Activated T-cell treated with anti-CD3 and anti-CD28 coated beads for 48 hours (primary cell): ENCODE measurements around the gene PPFIA1.
"Not testable (repeated sequence)": the region's sequence is repeated elsewhere in the genome, so short reads cannot be mapped to it uniquely, and the experiment has no call there.

Experiments used
- DNase-seq: peaks from one replicate; pipeline ENCODE4 v3.0.0-alpha.2; 2020; ENCODE audit warnings: low read depth

Gene PPFIA1

DNA sequence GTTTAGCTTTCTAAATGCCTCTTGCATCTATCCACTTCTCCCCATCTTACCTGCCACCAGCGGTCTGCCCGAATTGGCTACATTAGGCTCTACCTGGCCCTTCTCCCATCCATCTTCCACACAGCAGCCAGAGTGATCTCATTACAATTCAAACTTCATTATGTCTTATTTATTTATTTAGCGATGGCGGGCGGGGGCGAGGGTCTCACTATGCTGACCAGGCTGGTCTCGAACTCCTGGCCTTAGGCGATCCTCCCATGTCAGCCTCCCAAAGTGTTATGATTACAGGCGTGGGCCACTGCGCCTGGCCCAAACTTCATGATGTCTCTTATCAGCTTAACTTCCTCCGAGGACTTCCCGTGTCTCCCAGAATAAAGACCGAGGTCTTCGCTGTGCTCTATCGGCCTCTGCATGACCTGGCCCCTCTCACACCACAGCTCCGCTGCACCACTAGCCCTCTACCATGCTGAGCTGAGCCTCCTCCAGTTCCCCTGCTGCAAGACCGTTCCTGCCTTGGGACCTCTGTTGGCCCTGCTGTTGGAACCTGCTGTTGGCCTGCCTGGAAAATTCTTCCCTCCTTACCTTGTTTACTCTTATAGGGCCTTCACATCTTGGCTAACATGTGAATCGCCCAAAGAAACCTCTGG is 127.0 kb downstream of the PPFIA1 start:
- peak; percentile 11 for DNase-seq

DNA sequence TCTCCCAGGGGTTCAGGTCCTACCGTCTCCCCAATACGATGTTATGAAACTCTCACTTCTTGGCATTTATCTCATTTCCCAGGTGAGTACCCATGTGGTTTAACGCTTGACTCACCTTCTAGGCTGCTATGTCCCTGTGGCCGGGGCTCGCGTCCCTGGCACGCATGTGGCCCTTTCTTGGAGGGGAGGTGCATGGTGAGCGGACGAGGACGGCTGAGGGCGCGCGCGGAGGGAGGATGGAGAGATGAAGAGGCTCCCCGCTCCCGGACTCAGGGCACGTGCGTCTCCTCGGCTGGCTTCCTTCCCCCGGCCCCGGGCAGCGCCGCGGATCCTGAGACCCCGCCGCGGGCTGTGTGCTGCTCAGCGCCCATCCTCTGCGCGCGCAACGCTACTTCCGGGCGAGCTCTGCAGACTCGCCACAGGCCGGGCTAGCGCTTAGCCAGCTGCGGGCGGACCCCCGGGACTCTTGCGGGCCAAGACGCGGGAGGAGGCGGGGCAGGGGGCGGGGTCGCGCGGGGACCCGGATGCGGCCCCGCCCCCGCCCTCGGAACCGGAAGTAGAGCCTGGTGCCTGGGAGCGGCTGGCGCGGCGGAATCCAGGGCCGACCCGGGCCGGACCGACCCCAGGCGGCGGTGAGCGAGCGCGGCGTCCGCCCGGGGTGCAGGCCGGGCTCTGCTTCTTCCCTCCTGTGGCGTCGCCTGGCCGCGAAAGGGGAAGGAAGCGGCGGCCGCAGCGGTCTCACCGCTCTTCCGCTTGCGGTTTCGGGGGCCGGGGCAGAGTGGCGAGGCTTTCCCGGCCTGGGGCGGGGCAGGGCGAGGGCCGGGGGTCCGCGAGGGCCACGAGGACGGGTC is 127.7 kb downstream of the PPFIA1 start, which contains the start of gene CTTN:
CTTN (plus strand) TSS at position 547 of the 851 bp plus-strand sequence. CDS start 8,769 bp downstream, outside the sequence.
- DNase-seq, result peak; percentile 75

DNA sequence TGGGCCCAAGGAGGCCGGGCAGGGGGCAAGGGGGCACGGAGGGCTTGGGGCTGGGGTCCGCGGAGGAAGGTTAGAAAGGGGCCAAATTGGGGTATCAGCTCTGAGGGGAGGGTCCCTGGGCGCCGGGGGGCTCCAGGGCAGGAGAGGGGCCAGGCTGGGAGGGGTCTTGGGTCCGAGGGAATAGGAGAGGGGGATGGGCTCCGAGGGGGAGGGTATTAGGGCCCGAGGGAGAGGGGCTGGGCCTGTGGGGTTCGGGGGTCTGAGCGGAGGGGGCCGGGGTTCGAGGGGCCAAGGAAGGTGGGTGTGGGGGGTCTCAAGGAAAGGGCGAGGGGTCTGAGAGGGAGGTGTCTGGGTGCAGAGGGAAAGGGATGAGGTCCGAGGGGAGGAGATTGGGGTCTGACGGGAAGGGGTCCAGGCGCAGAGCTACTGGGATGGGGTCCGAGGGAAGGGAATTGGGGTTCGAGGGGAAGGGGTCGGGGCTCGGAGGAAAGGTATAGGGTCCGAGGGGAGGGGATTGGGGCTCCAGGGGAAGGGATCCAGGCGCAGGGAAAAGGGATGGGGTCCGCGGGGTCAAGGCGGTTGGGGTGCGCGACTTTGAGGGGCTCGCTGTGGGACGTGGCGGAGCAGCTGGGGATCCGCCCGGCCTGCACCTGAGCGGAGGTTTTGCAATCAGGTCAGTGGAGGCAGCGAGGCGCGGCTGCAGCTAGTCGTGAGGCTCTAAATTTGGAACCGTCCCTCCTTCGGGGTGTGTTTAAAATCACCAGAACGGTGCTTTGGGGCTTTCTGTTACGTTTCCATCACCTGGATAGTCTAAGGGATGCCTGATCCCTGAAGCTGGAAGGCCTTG is 128.6 kb downstream of the PPFIA1 start:
- no peak for DNase-seq

DNA sequence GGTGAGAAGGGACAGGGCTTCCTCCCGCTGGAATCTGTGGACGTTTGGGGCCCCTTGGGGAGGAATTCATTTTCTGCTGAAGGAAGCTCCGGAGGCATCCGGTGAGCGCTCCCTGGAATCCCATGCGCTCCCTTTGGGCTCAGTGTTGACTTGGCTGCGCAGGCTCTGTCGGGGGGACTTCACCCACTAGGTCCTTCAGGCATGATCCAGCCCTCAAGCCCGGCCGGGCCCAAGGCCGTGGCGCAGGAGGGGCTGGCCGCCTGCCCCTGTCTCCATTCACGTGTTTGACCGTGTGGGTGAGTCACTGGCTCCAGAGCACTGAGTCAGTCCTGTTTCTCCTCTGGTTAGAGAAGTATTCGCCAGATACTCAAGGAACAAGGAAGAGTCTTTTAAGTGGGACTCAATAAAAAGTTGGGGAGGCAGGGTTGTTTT is 129.2 kb downstream of the PPFIA1 start:
- no peak for DNase-seq

DNA sequence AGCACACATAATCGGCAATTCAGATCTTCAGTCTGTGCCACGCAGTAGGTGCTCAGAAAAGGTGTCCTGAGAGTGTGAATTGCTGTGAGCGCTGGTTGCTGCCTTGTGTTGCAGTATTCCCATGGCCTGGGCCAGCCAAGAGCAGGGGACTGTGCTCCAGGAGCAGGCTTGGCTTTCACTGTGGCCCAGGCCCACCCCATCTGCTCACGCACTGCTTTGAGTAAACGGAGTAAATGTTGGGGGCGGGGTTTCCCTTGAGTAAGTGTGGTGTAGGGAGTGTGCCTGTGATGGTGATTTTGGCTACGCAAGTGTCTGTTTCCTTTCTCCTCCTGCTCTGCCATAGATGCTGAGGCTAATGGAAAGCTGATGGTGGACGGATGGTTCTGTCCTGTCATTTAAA is 130.2 kb downstream of the PPFIA1 start:
- no peak for DNase-seq

DNA sequence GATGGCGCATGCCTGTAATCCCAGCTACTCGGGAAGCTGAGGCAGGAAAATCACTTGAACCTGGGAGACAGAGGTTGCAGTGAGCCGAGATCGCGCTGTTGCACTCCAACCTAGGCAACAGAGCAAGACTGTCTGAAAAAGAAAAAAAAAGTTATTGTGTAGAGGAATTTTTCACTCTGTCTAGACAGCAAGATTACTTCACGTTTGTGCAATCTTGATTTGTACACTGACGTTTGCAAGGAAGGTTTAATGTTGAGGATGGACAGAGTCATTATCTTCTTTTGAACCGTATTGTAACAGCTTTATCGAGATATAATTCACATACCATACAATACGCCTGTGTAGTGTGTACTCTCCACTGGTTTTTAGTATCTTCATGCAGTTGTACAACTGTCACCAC is 131.5 kb downstream of the PPFIA1 start:
- no peak for DNase-seq

DNA sequence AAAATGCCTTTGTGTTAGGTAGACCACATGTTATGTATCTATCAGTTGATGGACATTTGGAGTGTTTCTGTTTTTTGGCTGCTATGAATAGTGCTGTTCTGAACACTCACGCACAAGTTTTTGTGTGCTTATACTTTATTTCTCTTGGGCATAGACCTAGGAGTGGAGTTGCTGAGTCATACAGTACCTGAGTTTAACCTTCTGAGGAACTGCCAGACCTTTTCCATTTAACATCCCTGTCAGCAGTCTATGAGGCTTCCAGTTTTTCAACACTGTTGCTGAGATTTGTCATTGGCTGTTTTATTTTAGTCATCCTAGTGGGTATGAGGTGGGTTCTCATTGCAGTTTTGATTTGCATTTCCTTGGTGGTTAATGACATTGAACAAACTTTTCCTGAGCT is 132.2 kb downstream of the PPFIA1 start:
- no peak for DNase-seq

DNA sequence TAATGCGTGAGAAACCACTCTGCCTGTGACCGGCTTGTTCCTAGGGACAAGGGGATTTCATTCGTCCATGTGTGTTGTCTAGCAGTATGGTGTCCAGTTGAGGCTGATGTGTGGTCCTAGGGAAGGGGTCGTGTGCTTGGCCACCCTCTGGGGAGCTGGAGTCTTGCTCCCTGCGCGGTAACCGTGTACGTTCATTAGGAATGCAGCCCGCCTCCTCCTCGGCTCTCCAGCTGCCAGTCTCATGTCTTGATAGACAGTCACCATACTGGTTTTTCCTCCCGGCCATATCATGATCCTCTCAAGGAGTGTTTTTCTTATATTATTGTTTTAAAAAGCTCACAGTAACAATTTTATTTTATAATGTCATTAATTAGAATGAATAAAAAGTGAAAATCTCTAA is 133.8 kb downstream of the PPFIA1 start:
- DNase-seq, result no peak

DNA sequence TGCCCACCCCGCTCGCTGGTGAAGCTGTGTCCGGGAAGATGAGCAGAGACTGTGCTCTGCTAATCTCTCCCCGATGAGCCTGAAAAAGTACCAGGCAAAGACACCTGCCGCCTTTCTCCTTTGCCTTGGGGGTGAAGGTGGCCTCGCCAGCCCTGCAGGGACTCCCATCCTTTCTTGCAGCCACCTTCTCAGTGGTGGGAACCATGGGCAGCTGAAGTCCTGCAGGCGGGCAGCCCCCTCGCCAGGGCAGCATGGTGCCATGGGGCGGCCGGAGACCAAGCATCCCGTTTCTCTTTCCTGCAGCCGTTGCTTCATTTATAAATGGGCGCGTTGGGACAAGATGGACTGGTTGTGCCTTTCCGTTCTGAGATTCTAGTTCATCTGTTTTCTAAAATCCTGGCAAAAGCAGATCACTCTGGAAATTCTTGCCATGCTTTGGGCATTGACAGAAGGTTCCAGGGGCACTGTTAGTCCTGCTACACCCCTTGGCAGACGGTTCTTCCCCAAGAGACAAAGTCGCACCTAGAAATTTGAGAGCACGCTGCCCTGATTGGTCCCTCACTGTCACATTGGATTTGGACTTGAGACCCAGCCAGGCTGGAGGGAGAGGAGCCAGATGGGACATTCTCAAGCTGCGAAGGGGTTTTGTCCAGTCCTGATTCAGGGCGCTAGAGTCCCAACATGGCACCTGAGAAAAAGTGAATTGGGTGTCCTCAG is 135.3 kb downstream of the PPFIA1 start:
- no peak for DNase-seq

DNA sequence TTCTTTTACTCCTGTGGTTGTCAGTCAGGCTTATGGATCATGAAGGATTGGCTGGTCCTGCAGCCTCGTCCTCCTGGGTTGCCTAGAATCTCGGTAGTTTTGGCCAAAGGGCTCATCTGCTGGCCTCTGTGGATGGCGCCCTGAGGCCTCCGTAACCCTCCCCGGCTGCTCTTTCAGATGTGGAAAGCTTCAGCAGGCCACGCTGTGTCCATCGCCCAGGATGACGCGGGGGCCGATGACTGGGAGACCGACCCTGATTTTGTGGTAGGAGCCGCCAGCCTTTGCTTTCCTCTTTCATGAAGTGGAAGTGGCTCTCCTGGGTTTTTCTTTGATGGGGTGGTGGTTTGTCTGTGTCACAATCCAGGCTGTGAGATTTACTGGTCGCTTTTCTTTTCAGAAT is 136.6 kb downstream of the PPFIA1 start:
- no peak for DNase-seq

DNA sequence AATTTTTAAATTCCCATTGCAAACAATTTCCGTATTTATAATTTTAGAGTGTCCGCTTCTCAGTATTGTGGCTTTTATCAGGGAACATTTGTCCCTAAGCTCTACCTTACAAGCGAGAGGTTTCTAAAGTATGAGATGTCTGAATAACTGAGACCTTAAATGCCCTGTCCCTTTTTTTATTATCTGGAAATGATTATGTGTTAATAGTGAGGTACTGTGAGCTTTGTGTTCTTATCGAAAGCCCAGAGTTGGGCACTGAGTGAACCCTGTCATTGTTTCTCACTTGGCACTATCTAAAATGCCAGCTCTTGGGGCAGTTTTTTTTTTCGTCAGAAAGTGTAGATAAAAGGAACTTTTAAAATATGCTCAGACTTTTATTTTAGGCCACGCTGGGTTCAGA is 137.3 kb downstream of the PPFIA1 start:
- no peak for DNase-seq

DNA sequence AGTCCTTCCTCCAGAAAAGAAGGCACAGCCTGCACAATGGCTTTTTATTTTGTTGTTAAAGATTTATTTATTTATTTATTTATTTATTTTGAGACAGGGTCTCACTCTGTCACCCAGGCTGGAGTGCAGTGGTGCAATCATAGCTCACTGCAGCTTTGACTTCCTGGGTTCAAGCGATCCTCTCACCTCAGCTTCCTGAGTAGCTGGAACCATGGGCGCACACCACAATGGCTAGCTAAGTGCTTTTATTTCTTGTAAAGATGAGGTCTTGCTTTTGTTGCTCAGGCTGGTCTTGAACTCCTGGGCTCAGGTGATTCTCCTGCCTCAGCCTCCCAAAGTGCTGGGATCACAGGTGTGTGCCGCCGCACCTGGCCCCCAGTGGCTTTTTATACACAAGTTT is 137.8 kb downstream of the PPFIA1 start:
- DNase-seq, result not testable (repeated sequence)

DNA sequence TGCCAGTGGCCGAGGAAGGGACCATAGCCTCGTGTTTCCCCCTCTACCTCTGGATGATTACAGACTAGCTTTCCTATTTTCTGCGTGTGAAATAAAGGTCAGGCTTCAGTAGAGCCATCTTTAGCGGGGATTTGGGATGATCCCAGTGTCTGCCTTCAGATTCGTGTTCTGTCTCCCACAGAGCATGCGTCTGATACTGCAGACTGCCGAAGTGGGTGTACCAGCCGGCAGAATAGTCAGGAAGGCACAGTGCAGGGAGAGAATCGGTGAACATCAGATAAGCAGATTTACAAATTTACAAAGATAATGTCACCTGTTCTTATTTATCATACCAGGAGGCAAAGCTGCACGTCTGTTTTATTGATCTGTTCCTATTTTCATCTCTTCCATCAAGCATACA is 138.9 kb downstream of the PPFIA1 start:
- no peak for DNase-seq

DNA sequence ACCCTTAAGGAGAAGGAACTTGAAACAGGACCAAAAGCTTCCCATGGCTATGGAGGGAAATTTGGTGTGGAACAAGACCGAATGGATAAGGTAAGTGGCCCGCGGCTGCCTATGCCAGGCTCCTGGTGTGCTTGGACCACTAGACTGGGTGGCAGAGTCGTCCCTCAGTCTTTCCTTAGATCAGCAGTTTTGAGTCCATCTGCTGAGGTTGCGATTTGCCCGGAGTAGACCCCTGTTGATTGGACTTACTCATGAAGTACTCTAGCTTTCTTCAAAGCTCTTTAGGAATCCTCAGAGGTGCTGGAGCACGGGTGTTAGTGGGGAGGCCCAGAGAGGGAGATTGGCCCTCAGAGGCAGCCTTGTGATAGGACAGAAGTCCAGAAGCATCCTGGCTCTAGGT is 139.4 kb downstream of the PPFIA1 start:
- DNase-seq, result no peak

DNA sequence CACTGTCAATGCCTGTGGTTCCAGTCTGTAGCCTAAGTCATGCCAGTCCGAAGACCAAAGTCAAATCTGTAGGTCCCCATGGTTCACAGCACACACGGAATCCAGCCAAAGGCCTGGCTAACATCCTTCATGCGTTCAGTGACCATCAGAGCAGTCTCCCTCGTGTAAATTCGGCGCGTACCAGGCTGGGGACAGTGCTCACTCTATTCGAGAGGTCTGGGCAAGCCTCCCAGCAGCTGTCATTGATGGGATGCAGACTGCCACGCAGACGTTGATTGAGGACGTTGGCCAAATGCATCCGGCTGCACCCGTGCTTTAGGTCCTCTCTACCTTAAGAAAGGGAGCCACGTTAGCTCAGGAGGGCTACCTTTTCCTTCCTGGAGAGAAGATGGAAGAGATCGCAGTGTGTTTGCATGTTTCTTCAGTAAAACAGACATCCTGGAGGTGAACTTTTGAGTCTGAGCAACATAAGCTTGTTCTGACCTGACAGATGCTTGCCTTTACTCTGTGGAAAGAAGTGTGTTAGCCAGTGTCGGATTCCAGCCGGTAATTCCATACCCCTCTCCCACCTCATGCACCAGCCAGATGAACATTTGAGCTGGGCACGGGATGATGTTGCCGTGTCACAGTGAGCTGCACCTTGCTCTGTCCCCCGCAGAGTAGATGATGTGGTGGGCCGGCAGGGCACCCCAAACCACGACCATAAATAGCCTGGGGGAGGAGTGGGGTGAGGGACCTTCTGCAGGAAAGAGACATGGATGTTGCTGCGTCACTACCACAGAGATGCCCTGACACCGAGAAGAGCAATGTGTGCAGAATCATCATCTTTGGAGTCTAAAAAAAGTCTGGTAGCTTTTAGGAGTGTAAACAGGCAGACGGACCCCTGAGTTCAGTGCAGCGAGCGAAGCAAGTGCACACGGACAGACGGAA is 140.1 kb downstream of the PPFIA1 start:
- DNase-seq, result no peak

DNA sequence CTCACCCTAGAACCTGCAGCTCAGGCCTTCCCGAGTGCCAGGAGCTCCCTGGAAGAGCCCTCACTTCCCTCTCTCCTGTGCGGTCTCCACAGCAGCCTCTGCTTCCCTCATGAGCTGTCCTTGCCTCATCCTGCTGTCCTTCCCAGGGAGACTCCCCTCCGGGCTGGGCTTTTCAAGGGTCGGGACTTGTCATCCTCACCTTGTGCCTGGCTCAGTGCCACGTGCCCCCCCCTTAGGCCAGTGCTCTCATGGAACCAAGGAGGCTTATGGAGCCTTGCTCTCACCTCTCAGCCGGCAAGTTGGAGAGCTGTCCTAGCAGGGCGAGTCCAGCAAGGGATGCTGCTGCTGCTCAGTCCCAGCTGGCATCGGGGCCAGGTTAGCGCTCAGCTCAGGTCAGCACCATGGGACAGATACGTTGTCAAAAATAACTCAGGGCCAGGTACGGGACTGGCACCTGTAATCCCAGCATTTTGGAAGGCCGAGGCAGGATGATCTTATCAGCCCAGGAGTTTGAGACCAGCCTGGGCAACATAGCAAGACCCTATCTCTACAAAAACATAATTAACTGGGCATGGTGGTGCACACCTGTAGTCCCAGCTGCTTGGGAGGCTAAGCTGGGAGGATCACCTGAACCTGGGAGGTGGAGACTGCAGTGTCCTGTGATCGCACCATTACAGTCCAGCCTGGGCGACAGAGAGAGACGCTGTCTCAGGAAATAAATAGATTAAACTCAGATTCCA is 141.4 kb downstream of the PPFIA1 start:
- no peak for DNase-seq

DNA sequence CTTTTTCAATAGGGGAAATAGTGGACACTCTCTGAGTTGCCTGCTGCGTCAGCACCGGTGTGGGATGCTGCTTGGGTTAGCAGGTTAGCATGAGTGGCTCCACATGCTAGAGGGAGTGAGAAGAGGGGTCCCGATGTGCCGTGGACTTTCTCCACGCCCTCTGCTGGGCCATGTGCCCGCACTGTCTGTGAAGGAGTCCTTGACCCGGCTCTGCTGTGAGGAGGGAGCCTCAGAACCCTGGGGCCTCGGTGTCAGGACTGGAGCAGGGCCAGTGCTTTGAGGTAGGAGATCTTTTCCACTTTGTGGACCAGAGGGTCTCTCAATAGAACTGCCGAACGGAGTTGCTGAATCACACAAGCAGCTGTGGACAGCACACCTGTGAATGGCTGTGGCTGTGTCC is 142.7 kb downstream of the PPFIA1 start:
- DNase-seq, result no peak

DNA sequence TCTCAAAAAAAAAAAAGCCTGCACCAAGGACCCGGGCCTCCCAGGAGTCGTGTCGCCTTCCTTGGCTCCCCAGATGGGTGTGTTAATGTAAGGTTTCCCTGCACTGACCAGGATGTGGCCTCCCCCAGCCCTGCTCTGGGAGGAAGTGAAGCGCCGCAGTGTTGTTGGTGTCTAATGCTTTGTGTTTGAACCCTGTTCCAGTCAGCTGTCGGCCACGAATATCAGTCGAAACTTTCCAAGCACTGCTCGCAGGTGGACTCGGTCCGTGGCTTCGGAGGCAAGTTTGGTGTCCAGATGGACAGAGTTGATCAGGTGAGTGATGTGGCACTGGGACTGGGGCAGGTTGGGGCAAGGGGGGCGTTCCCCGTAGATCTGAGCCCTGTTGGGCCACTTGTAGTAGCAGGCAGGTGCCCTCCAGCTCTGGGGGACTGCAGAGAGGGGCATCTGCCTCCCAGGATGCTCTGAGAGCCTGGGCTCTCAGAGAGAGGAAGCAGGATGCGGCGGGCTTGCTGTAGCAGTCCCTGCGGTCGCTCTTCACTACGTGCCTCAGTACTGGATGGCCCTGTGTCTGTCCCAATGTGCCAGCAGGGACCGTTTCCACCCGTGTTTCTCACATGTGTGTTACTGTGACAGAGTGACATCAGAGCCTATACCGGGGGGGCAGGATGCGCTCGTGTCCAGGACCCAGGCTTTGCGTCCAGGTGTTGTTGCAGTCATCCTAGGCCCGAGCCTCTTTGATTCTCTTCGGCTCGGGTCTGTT is 144.0 kb downstream of the PPFIA1 start:
- DNase-seq, result no peak

DNA sequence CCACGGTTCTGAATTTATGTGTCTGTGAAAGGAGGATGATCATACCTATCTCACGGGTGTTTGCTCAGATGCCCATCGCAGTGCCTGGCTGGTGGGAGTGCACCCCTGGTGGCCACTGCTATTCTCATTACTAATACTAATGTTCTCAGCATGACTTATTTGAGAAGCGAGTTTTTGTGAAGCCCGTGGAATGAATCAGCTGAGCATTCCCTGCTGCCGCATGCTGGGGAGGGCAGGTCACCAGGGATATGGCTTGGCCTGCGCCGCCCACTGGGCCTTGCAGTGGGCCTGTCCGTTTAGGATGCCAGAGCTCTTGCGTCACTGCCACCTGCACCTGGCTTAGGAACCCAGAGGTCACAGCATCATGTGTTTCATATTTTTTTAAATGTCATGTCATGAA is 144.7 kb downstream of the PPFIA1 start:
- DNase-seq, result no peak
